Naive thymus-derived CD4-positive, alpha-beta T cell (primary cell): Measurements from ENCODE around the gene TMEM245. TPM values are rescaled to one million over a fixed set of nuclear protein-coding genes. Genes with fewer than 3 reads are reported as not detected.

ENCODE experiments used
- ATAC-seq: fragments of 150-1000 bp; cut with Tn5 transposase; 2 replicates; pipeline ENCODE4 v1.10.0; 2021; ENCODE audit warnings: mild to moderate bottlenecking, moderate library complexity
- CTCF ChIA-PET: fragments of 350-600 bp; sonication (Branson Sonifier 250); formaldehyde crosslinking; loops from one replicate; lab custom pipeline; 2021; ENCODE audit warnings: antibody characterized with exemption; lab: Charles Lee
- POLR2A ChIA-PET: fragments of 350-600 bp; sonication (Branson Sonifier 250); formaldehyde crosslinking; loops from one replicate; lab custom pipeline; 2021; ENCODE audit warnings: antibody characterized with exemption, inconsistent platforms; lab: Charles Lee
- DNase-seq, 9 donors: peaks; one replicate each; pipeline versions ENCODE4 v3.0.0 to v3.0.0-alpha.2; 2020 to 2022; ENCODE audit warnings: mixed read lengths in 1 of 9
- H3K27ac ChIP-seq: one replicate; pipeline ENCODE4 v1.7.0; 2013; ENCODE audit warnings: mild to moderate bottlenecking, low read depth, low read length, moderate library complexity
- H3K27me3 ChIP-seq, 2 donors: one replicate each; pipeline ENCODE4 v1.7.0; 2013; ENCODE audit warnings: low read length in 2 of 2, mild to moderate bottlenecking in 2 of 2, moderate library complexity in 2 of 2; ENCODE audit not compliant: control insufficient read depth in 2 of 2, insufficient read depth in 2 of 2
- H3K36me3 ChIP-seq, 3 experiments: 1 replicate in 2 of 3; 2 replicates in 1 of 3; pipeline ENCODE4 v1.7.0; 2013; ENCODE audit warnings: low read length in 3 of 3, mild to moderate bottlenecking in 3 of 3, moderate library complexity in 1 of 3; ENCODE audit not compliant: insufficient read depth in 3 of 3, control insufficient read depth in 2 of 3
- H3K4me1 ChIP-seq, 2 donors: one replicate each; pipeline ENCODE4 v1.7.0; 2013; ENCODE audit warnings: low read length in 2 of 2, mild to moderate bottlenecking in 2 of 2, moderate library complexity in 1 of 2; ENCODE audit not compliant: control insufficient read depth in 2 of 2, insufficient read depth in 2 of 2
- H3K4me3 ChIP-seq: 2 replicates; pipeline ENCODE4 v1.7.0; 2013; ENCODE audit warnings: mild to moderate bottlenecking, low read length
- H3K9me3 ChIP-seq, 3 experiments: 1 replicate in 2 of 3; 2 replicates in 1 of 3; pipeline ENCODE4 v1.7.0; 2013; ENCODE audit warnings: low read length in 3 of 3; ENCODE audit not compliant: control insufficient read depth in 2 of 3
- H3K27ac Mint-ChIP-seq, 9 donors: one replicate each; pipeline ENCODE4 v1.8.0; 2020 to 2022; ENCODE audit warnings: mixed read lengths in 9 of 9, mild to moderate bottlenecking in 8 of 9, moderate library complexity in 5 of 9, inconsistent platforms in 2 of 9
- H3K27me3 Mint-ChIP-seq, 5 donors: one replicate each; pipeline ENCODE4 v1.8.0; 2021 to 2022; ENCODE audit warnings: mixed read lengths in 5 of 5, mild to moderate bottlenecking in 1 of 5
- H3K36me3 Mint-ChIP-seq, 5 donors: one replicate each; pipeline ENCODE4 v1.8.0; 2020 to 2022; ENCODE audit warnings: mixed read lengths in 5 of 5, mild to moderate bottlenecking in 3 of 5, inconsistent platforms in 1 of 5
- H3K4me1 Mint-ChIP-seq, 7 donors: one replicate each; pipeline ENCODE4 v1.8.0; 2020 to 2022; ENCODE audit warnings: mixed read lengths in 7 of 7, mild to moderate bottlenecking in 3 of 7, inconsistent platforms in 1 of 7
- H3K4me3 Mint-ChIP-seq, 10 donors: one replicate each; pipeline ENCODE4 v1.8.0; 2020 to 2022; ENCODE audit warnings: mild to moderate bottlenecking in 10 of 10, mixed read lengths in 10 of 10, moderate library complexity in 6 of 10, inconsistent platforms in 2 of 10
- H3K9me3 Mint-ChIP-seq, 11 donors: one replicate each; pipeline ENCODE4 v1.8.0; 2020 to 2022; ENCODE audit warnings: mixed read lengths in 11 of 11, mild to moderate bottlenecking in 4 of 11, inconsistent platforms in 1 of 11, moderate library complexity in 1 of 11
- intact Hi-C, 2 donors: fragments of 100-400 bp; cut with micrococcal nuclease; formaldehyde crosslinking; loops; one replicate each; pipeline ENCODE4 v1.15.1; 2023
- polyA plus RNA-seq, 2 donors: library from polyadenylated mRNA; unstranded; fragments of 300-500 nt; fragmentation: Illumina TruSeq; gene quantifications; one replicate each; pipeline ENCODE4 v1.2.3, GENCODE V29; 2021
- total RNA-seq, 6 experiments: library from RNA in 5 of 6; stranded (reverse) in 5 of 6; gene quantifications; 1 replicate in 5 of 6; 2 replicates in 1 of 6; pipeline ENCODE4 v1.2.3 and lab custom pipeline; 2021 to 2026

Gene TMEM245
- total and polyA plus RNA-seq, 7 experiments from 2014 or later = 25.5 to 76.7 (median 29.2) TPM

- intact Hi-C loops = no loop called here
- Mint-ChIP-seq H3K4me3 (no peak overlapping the region), H3K27me3 (no peaks in the 10 kb centered on the region), H3K36me3 (peaks cover 14 to 57% (median 45%) of the 10 kb centered on the region in 5 donors), H3K9me3 (peaks cover 0 to 3% (median 0%) of the 10 kb centered on the region in 11 donors), H3K4me1 (peaks cover 0 to 6% (median 0%) of the 10 kb centered on the region in 7 donors), H3K27ac (peak overlapping the region in 2 of 9 donors; percentile 34 to 51)
- H3K27ac ChIP-seq = no peak overlapping the region
- no peaks in the 10 kb centered on the region for H3K27me3 ChIP-seq
- no peak overlapping the region for H3K4me3 ChIP-seq
- ChIA-PET POLR2A (no interaction called here), CTCF (no interaction called here)
- H3K4me1 ChIP-seq = no peaks in the 10 kb centered on the region
- ATAC-seq (no peak), DNase-seq (no peak)
- peaks cover 0 to 44% (median 6%) of the 10 kb centered on the region in 3 experiments for H3K36me3 ChIP-seq
- no peaks in the 10 kb centered on the region for H3K9me3 ChIP-seq
Observed at GRCh38 chr9:109037946-109038715, 81.6 kb downstream of the TMEM245 start.

GRCh38 chr9:109036744-109037680 is 82.7 kb downstream of the TMEM245 start:
- DNase-seq (no peak), ATAC-seq (no peak)
- Mint-ChIP-seq H3K4me1 (peaks cover 0 to 6% (median 0%) of the 10 kb centered on the region in 7 donors), H3K27me3 (no peaks in the 10 kb centered on the region), H3K4me3 (no peak overlapping the region), H3K9me3 (no peaks in the 10 kb centered on the region), H3K27ac (peak overlapping the region in 4 of 9 donors; percentile 22 to 64 (median 25)), H3K36me3 (peaks cover 14 to 53% (median 44%) of the 10 kb centered on the region in 5 donors)
- ChIA-PET POLR2A (no interaction called here), CTCF (no interaction called here)
- intact Hi-C loops = no loop called here
- Histone ChIP-seq H3K4me3 (no peak overlapping the region), H3K9me3 (no peaks in the 10 kb centered on the region), H3K27ac (no peak overlapping the region), H3K4me1 (no peaks in the 10 kb centered on the region), H3K36me3 (peaks cover 0 to 51% (median 7%) of the 10 kb centered on the region in 3 experiments), H3K27me3 (no peaks in the 10 kb centered on the region)

GRCh38 chr9:109035684-109036423 is 83.9 kb downstream of the TMEM245 start:
- H3K4me3 Mint-ChIP-seq = no peak overlapping the region
- no peaks in the 10 kb centered on the region for H3K9me3 Mint-ChIP-seq
- no peaks in the 10 kb centered on the region for H3K4me1 ChIP-seq
- no peak overlapping the region for H3K27ac ChIP-seq
- intact Hi-C loops = no loop called here
- H3K9me3 ChIP-seq = no peaks in the 10 kb centered on the region
- H3K27me3 Mint-ChIP-seq = no peaks in the 10 kb centered on the region
- peaks cover 11 to 55% (median 37%) of the 10 kb centered on the region in 5 donors for H3K36me3 Mint-ChIP-seq
- H3K27ac Mint-ChIP-seq = peak overlapping the region in 4 of 9 donors; percentile 18 to 64 (median 37)
- ChIA-PET CTCF (no interaction called here), POLR2A (no interaction called here)
- H3K4me3 ChIP-seq = no peak overlapping the region
- H3K27me3 ChIP-seq = no peaks in the 10 kb centered on the region
- H3K4me1 Mint-ChIP-seq = peaks cover 0 to 6% (median 0%) of the 10 kb centered on the region in 7 donors
- no peak for DNase-seq
- H3K36me3 ChIP-seq = peaks cover 0 to 54% (median 7%) of the 10 kb centered on the region in 3 experiments
- ATAC-seq = no peak

- ChIA-PET CTCF (no interaction called here), POLR2A (interaction anchor here (0.7 kb wide), 2 partner anchors 10 to 26 kb away, joined by 3 read pairs; no protein-coding TSS in a partner anchor)
- H3K4me3 Mint-ChIP-seq = no peak overlapping the region
- H3K27ac Mint-ChIP-seq = no peak overlapping the region
- no peak for ATAC-seq
- no peaks in the 10 kb centered on the region for H3K9me3 ChIP-seq
- H3K27me3 Mint-ChIP-seq = no peaks in the 10 kb centered on the region
- no peak for DNase-seq
- H3K27ac ChIP-seq = no peak overlapping the region
- H3K4me3 ChIP-seq = no peak overlapping the region
- peaks cover 0 to 10% (median 0%) of the 10 kb centered on the region in 7 donors for H3K4me1 Mint-ChIP-seq
- H3K36me3 Mint-ChIP-seq = peaks cover 11 to 48% (median 33%) of the 10 kb centered on the region in 5 donors
- H3K27me3 ChIP-seq = no peaks in the 10 kb centered on the region
- intact Hi-C loops = loop anchor here in 1 of 2 donors (5.0 kb wide), 1 partner anchor 68 kb away; no protein-coding TSS in a partner anchor
- no peaks in the 10 kb centered on the region for H3K9me3 Mint-ChIP-seq
- H3K4me1 ChIP-seq = no peaks in the 10 kb centered on the region
- H3K36me3 ChIP-seq = peaks cover 0 to 49% (median 7%) of the 10 kb centered on the region in 3 experiments
Observed at GRCh38 chr9:109033941-109034700, 85.6 kb downstream of the TMEM245 start.

GRCh38 chr9:109031241-109031640 is 88.5 kb downstream of the TMEM245 start:
- Histone ChIP-seq H3K9me3 (no peaks in the 10 kb centered on the region), H3K36me3 (peaks cover 0 to 30% (median 7%) of the 10 kb centered on the region in 3 experiments), H3K27ac (no peak overlapping the region), H3K4me3 (no peak overlapping the region), H3K4me1 (no peaks in the 10 kb centered on the region), H3K27me3 (no peaks in the 10 kb centered on the region)
- ChIA-PET POLR2A (no interaction called here), CTCF (no interaction called here)
- no peaks in the 10 kb centered on the region for H3K9me3 Mint-ChIP-seq
- intact Hi-C loops = loop anchor here in 1 of 2 donors (5.0 kb wide), 1 partner anchor 71 kb away; no protein-coding TSS in a partner anchor
- no peaks in the 10 kb centered on the region for H3K27me3 Mint-ChIP-seq
- no peak for DNase-seq
- no peak for ATAC-seq
- no peak overlapping the region for H3K27ac Mint-ChIP-seq
- peaks cover 0 to 40% (median 22%) of the 10 kb centered on the region in 5 donors for H3K36me3 Mint-ChIP-seq
- H3K4me1 Mint-ChIP-seq = peaks cover 5 to 15% (median 10%) of the 10 kb centered on the region in 7 donors
- H3K4me3 Mint-ChIP-seq = no peak overlapping the region
